ENCODE data around the gene SIRT5. TPM values are rescaled to one million over a fixed set of nuclear protein-coding genes. Genes with fewer than 3 reads are reported as not detected.

Gene SIRT5
- total RNA-seq, 1 experiment from 2014 or later = 13.8 TPM

DNA sequence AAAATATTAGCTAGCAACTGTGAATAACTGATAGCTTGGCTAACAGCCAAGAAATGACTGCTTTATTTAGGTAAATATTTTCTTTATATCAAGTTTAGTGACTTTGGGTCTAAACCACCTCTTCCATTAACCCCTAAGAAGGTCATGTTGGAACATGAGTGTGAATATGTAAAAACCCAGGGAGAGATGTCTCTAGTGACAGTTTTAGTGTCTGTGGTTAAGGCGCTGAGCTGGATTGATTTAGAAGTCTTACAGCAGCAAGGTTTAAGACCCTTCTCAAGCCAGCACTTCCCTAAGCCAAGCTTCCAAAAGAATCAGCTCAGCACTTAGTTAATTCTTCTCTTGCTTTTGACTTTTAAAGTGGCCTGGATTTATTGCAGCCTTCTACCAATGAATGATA is 11.4 kb upstream of the SIRT5 start:
- POLR2A ChIA-PET = interaction anchor here (0.8 to 1.7 kb wide), 2 partner anchors 8 to 12 kb away, joined by 3 to 7 read pairs; partner anchors contain the start of gene SIRT5
- H4K20me1 ChIP-seq (ENCODE audit: insufficient read depth) = no peaks in the 10 kb centered on the region
- no peaks in the 10 kb centered on the region for H3K9me3 ChIP-seq (ENCODE audit: control insufficient read depth in 1 of 2, insufficient read depth in 1 of 2, low read depth in 1 of 2, low read length in 2 of 2)
- H3K79me2 ChIP-seq (ENCODE audit: insufficient read depth, low read length) = no peaks in the 10 kb centered on the region
- H3K36me3 ChIP-seq (ENCODE audit: control insufficient read depth in 1 of 2, insufficient read depth in 2 of 2, low read length in 2 of 2) = no peaks in the 10 kb centered on the region
- no peaks in the 10 kb centered on the region for H3K4me1 ChIP-seq (ENCODE audit: control insufficient read depth in 1 of 2, insufficient read depth in 2 of 2, low read length in 2 of 2)
- H3K9ac ChIP-seq (ENCODE audit: low read length) = no peak overlapping the region
- CTCF ChIA-PET = interaction anchor here (2.1 kb wide), 1 partner anchor 12 kb away, joined by 13 read pairs; the partner anchor contains the start of gene SIRT5
- no peak overlapping the region for H3K4me2 ChIP-seq (ENCODE audit: low read length)
- H3K27ac ChIP-seq (ENCODE audit: low read depth, low read length) = no peak overlapping the region
- no peaks in the 10 kb centered on the region for H3K27me3 ChIP-seq (ENCODE audit: insufficient read depth, low read length)
- no peak overlapping the region for H3K4me3 ChIP-seq (replicated peaks in 1 of 2; ENCODE audit: low read depth in 1 of 2, low read length in 2 of 2)
- H2AFZ ChIP-seq (ENCODE audit: low read depth, low read length, poor library complexity, severe bottlenecking) = no peak overlapping the region
- no peaks in the 10 kb centered on the region for H3K9me2 ChIP-seq (ENCODE audit: insufficient read depth)
- DNase-seq (ENCODE audit: low read depth, low spot score) (no peak), ATAC-seq (no peak)
- TF ChIP-seq EZH2phosphoT487 (IDR thresholded peaks at IDR 0.05; ENCODE audit: borderline replicate concordance) (no peak), YY1 (IDR thresholded peaks at IDR 0.05; ENCODE audit: extremely low read depth, insufficient replicate concordance, low read depth, low read length) (no peak), SP1 (IDR thresholded peaks at IDR 0.05; ENCODE audit: low read depth) (no peak), JUND (IDR thresholded peaks at IDR 0.05) (no peak), RAD21 (IDR thresholded peaks at IDR 0.05; ENCODE audit: low read depth) (no peak), POLR2AphosphoS5 (IDR thresholded peaks at IDR 0.05; ENCODE audit: low read depth, low read length) (no peak), SIN3A (IDR thresholded peaks at IDR 0.05; ENCODE audit: low read depth) (no peak), REST (IDR thresholded peaks at IDR 0.05; ENCODE audit: low read depth) (no peak), EZH2 (IDR thresholded peaks at IDR 0.05) (no peak), FOSL1 (IDR thresholded peaks at IDR 0.05; ENCODE audit: low read depth) (no peak), ELF1 (IDR thresholded peaks at IDR 0.05; ENCODE audit: borderline replicate concordance, low read depth) (no peak), CEBPB (IDR thresholded peaks at IDR 0.05; ENCODE audit: low read depth) (no peak), POLR2A (IDR thresholded peaks at IDR 0.05; ENCODE audit: borderline replicate concordance, extremely low read depth, insufficient read depth, insufficient read length) (no peak), TCF7L2 (IDR thresholded peaks at IDR 0.05; ENCODE audit: borderline replicate concordance, extremely low read depth, insufficient read depth, insufficient read length) (no peak), ZFX (IDR thresholded peaks at IDR 0.05) (no peak)
- TF ChIP-seq, protein P1, sequence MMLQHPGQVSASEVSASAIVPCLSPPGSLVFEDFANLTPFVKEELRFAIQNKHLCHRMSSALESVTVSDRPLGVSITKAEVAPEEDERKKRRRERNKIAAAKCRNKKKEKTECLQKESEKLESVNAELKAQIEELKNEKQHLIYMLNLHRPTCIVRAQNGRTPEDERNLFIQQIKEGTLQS (IDR thresholded peaks at IDR 0.05) = no peak
- TF ChIP-seq, protein P2, sequence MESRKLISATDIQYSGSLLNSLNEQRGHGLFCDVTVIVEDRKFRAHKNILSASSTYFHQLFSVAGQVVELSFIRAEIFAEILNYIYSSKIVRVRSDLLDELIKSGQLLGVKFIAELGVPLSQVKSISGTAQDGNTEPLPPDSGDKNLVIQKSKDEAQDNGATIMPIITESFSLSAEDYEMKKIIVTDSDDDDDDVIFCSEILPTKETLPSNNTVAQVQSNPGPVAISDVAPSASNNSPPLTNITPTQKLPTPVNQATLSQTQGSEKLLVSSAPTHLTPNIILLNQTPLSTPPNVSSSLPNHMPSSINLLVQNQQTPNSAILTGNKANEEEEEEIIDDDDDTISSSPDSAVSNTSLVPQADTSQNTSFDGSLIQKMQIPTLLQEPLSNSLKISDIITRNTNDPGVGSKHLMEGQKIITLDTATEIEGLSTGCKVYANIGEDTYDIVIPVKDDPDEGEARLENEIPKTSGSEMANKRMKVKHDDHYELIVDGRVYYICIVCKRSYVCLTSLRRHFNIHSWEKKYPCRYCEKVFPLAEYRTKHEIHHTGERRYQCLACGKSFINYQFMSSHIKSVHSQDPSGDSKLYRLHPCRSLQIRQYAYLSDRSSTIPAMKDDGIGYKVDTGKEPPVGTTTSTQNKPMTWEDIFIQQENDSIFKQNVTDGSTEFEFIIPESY (IDR thresholded peaks at IDR 0.05; ENCODE audit: extremely low read depth, insufficient replicate concordance, low read length) = no peak
- TF ChIP-seq, protein P3, sequence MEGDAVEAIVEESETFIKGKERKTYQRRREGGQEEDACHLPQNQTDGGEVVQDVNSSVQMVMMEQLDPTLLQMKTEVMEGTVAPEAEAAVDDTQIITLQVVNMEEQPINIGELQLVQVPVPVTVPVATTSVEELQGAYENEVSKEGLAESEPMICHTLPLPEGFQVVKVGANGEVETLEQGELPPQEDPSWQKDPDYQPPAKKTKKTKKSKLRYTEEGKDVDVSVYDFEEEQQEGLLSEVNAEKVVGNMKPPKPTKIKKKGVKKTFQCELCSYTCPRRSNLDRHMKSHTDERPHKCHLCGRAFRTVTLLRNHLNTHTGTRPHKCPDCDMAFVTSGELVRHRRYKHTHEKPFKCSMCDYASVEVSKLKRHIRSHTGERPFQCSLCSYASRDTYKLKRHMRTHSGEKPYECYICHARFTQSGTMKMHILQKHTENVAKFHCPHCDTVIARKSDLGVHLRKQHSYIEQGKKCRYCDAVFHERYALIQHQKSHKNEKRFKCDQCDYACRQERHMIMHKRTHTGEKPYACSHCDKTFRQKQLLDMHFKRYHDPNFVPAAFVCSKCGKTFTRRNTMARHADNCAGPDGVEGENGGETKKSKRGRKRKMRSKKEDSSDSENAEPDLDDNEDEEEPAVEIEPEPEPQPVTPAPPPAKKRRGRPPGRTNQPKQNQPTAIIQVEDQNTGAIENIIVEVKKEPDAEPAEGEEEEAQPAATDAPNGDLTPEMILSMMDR (IDR thresholded peaks at IDR 0.05 in 2 of 3, conservative IDR thresholded peaks at IDR 0.05 in 1 of 3; ENCODE audit: borderline replicate concordance in 1 of 3, insufficient read depth in 1 of 3, low read depth in 2 of 3, low read length in 2 of 3) = no peak
- no TSS peak for BruUV-seq (replicated peaks)
- intact Hi-C loops (cut with micrococcal nuclease) = no loop called here
- RAD21 ChIA-PET (ENCODE audit: low non-redundant PET in 1 of 2, low total read pairs in 2 of 2, uncharacterized antibody in 2 of 2, unreplicated experiment in 2 of 2) = no interaction called here
